K562 (cell line): ENCODE measurements around the gene SNRNP70. TPM values are rescaled to one million over a fixed set of nuclear protein-coding genes. Genes with fewer than 3 reads are reported as not detected.

Experiments used
- ATAC-seq: fragments of 200-7000 bp; cut with Tn5 transposase; 3 replicates; pipeline ENCODE4 v1.9.1; 2020; ENCODE audit warnings: moderate library complexity
- BruUV-seq: library from RNA; stranded (reverse); fragments of 400-500 nt; replicated peaks from 2 replicates; lab custom pipeline; 2021; lab: Mats Ljungman, UMichigan
- CTCF ChIA-PET: fragments of 300-600 bp; formaldehyde crosslinking; extraction: SDS; loops from one replicate; lab custom pipeline; 2021; ENCODE audit warnings: low intra/inter-chr PET ratio; lab: Yijun Ruan, JAX
- POLR2A ChIA-PET: fragments of 300-600, 350-650 bp; sonication (Branson Sonifier 250); formaldehyde crosslinking; extraction: SDS; loops from one replicate; lab custom pipeline; 2021; ENCODE audit warnings: antibody characterized with exemption, inconsistent platforms; lab: Yijun Ruan, JAX
- DNase-seq, 4 experiments: peaks; one replicate each; pipeline versions ENCODE4 v3.0.0 to v3.0.0-alpha.2; 2011 to 2018; ENCODE audit warnings: low spot score in 3 of 4, mixed read lengths in 3 of 4; ENCODE audit errors: extremely low read depth in 1 of 4
- FAIRE-seq: peaks from 2 replicates; lab custom pipeline; 2011; peaks lifted over from hg19 to GRCh38; lab: Jason Lieb, UNC
- H2AFZ ChIP-seq: 2 replicates; pipeline ENCODE4 v1.6.0; 2011; ENCODE audit warnings: low read depth, low read length, control low read depth, inconsistent platforms
- H3K27ac ChIP-seq: fragments of 200-600 bp; 3 replicates; pipeline ENCODE4 v1.8.0; 2011; ENCODE audit warnings: low read depth, mild to moderate bottlenecking, control low read depth, inconsistent platforms, low read length, moderate library complexity, mixed read lengths; ENCODE audit errors: extremely low read depth
- H3K27me3 ChIP-seq, 2 experiments: fragments of 300-600 bp in 1 of 2; 2 replicates in 1 of 2; 3 replicates in 1 of 2; pipeline versions ENCODE4 v1.6.0 to v1.8.0; 2011; ENCODE audit warnings: inconsistent platforms in 2 of 2, low read length in 2 of 2, mild to moderate bottlenecking in 1 of 2, mixed read lengths in 1 of 2, moderate library complexity in 1 of 2; ENCODE audit not compliant: control insufficient read depth in 2 of 2, insufficient read depth in 2 of 2
- H3K36me3 ChIP-seq: fragments of 300-600 bp; 3 replicates; pipeline ENCODE4 v1.8.0; 2011; ENCODE audit warnings: mild to moderate bottlenecking, low read length, inconsistent platforms; ENCODE audit not compliant: control insufficient read depth, insufficient read depth
- H3K4me1 ChIP-seq, 2 experiments: fragments of 200-600 bp in 1 of 2; replicated peaks in 1 of 2; 2 replicates in 1 of 2; 3 replicates in 1 of 2; pipeline versions ENCODE4 v1.5.1 to v1.8.0; 2011; ENCODE audit warnings: inconsistent platforms in 2 of 2, low read length in 2 of 2, mild to moderate bottlenecking in 1 of 2, mixed read lengths in 1 of 2, moderate library complexity in 1 of 2; ENCODE audit not compliant: control insufficient read depth in 2 of 2, insufficient read depth in 2 of 2
- H3K4me2 ChIP-seq: 2 replicates; pipeline ENCODE4 v1.6.1; 2011; ENCODE audit warnings: low read length, control low read depth, inconsistent platforms, mixed read lengths; ENCODE audit not compliant: insufficient read depth
- H3K4me3 ChIP-seq: fragments of 200-600 bp; sonication (generic), shearing (Covaris generic); 2 replicates; pipeline ENCODE4 v1.5.1; 2016; ENCODE audit warnings: control low read depth, inconsistent platforms
- H3K79me2 ChIP-seq: fragments of 200-600 bp; 3 replicates; pipeline ENCODE4 v1.8.0; 2011; ENCODE audit warnings: low read length, inconsistent platforms; ENCODE audit not compliant: control insufficient read depth, insufficient read depth
- H3K9ac ChIP-seq, 2 experiments: 2 replicates each; pipeline versions ENCODE4 v1.6.0 to v1.6.1; 2011; ENCODE audit warnings: low read depth in 2 of 2, low read length in 2 of 2, control low read depth in 1 of 2, inconsistent platforms in 1 of 2, mild to moderate bottlenecking in 1 of 2, mixed read lengths in 1 of 2; ENCODE audit not compliant: insufficient read depth in 1 of 2
- H3K9me1 ChIP-seq: one replicate; pipeline ENCODE4 v1.6.0; 2011; ENCODE audit warnings: inconsistent platforms, mild to moderate bottlenecking, low read length, moderate library complexity; ENCODE audit not compliant: control insufficient read depth, insufficient read depth
- H3K9me3 ChIP-seq: replicated peaks from 2 replicates; pipeline ENCODE4 v1.5.1; 2011; ENCODE audit warnings: low read depth, low read length, inconsistent platforms; ENCODE audit not compliant: control insufficient read depth, insufficient read depth
- H4K20me1 ChIP-seq: replicated peaks from 2 replicates; pipeline ENCODE4 v1.6.1; 2011; ENCODE audit warnings: low read length, inconsistent platforms, mixed read lengths; ENCODE audit not compliant: control insufficient read depth, insufficient read depth
- BRCA1 ChIP-seq, 2 experiments: fragments of 450-650 bp in 1 of 2; sonication (generic) in 1 of 2; formaldehyde crosslinking in 1 of 2; IDR thresholded peaks; 2 replicates each; pipeline versions ENCODE4 v1.5.0 to v1.6.1; 2017 to 2020; ENCODE audit warnings: mild to moderate bottlenecking in 1 of 2, missing genetic modification reagents in 1 of 2
- CHD2 ChIP-seq: IDR thresholded peaks from 2 replicates; pipeline ENCODE4 v1.6.1; 2011; ENCODE audit warnings: low read depth, low read length
- EGR1 ChIP-seq: fragments of 450-650 bp; conservative IDR thresholded peaks from 2 replicates; pipeline ENCODE4 v1.6.1; 2017; ENCODE audit warnings: mild to moderate bottlenecking
- HDAC1 ChIP-seq, 2 experiments: fragments of 450-650 bp; IDR thresholded peaks; 2 replicates each; pipeline ENCODE4 v1.6.1; 2016 to 2017; ENCODE audit warnings: inconsistent platforms in 1 of 2, mild to moderate bottlenecking in 1 of 2, moderate library complexity in 1 of 2
- NFXL1 ChIP-seq: fragments of 450-650 bp; formaldehyde crosslinking; IDR thresholded peaks from 2 replicates; pipeline ENCODE4 v1.4.0; 2021; ENCODE audit warnings: mild to moderate bottlenecking
- NONO ChIP-seq, 2 experiments: fragments of 200-400 bp in 1 of 2; fragments of 450-650 bp in 1 of 2; formaldehyde crosslinking in 1 of 2; IDR thresholded peaks; 2 replicates each; pipeline ENCODE4 v1.6.1; 2017; ENCODE audit warnings: low read depth in 2 of 2, mild to moderate bottlenecking in 2 of 2, moderate library complexity in 2 of 2, low read length in 1 of 2
- POLR2A ChIP-seq: fragments of 450-650 bp; conservative IDR thresholded peaks from 2 replicates; pipeline ENCODE4 v1.6.1; 2016
- RB1 ChIP-seq: fragments of 450-650 bp; IDR thresholded peaks from 2 replicates; pipeline ENCODE4 v1.6.1; 2017; ENCODE audit warnings: low read depth, mild to moderate bottlenecking
- SMC3 ChIP-seq: conservative IDR thresholded peaks from 2 replicates; pipeline ENCODE4 v1.6.1; 2011; ENCODE audit warnings: low read depth, low read length, improper control_type of control experiment; ENCODE audit not compliant: insufficient read depth
- TCF7L2 ChIP-seq: fragments of 150-350 bp; IDR thresholded peaks from 2 replicates; pipeline ENCODE4 v1.6.1; 2016; ENCODE audit warnings: low read depth, mild to moderate bottlenecking, low read length, moderate library complexity
- TOE1 ChIP-seq, 2 experiments: fragments of 450-650 bp in 1 of 2; sonication (generic) in 1 of 2; formaldehyde crosslinking in 1 of 2; IDR thresholded peaks; 2 replicates each; pipeline versions ENCODE4 v1.7.1 to v1.8.0; 2016 to 2022; ENCODE audit warnings: borderline replicate concordance in 2 of 2, mild to moderate bottlenecking in 2 of 2, antibody characterized with exemption in 1 of 2, inconsistent platforms in 1 of 2, low read depth in 1 of 2, missing genetic modification reagents in 1 of 2, moderate library complexity in 1 of 2
- ZBTB7A ChIP-seq: IDR thresholded peaks from 2 replicates; pipeline ENCODE4 v1.6.1; 2011; ENCODE audit warnings: low read depth, mild to moderate bottlenecking, low read length, moderate library complexity, borderline replicate concordance; ENCODE audit not compliant: control insufficient read depth
- ZBTB9 ChIP-seq: fragments of 450-650 bp; formaldehyde crosslinking; IDR thresholded peaks from 2 replicates; pipeline ENCODE4 v1.4.0; 2020; ENCODE audit warnings: mild to moderate bottlenecking, moderate library complexity
- WGBS: fragments of 100-300 bp; shearing (Covaris generic); methylation state at CpG from one replicate; pipeline ENCODE4 v1.1.6; 2016; ENCODE audit warnings: low coverage, mixed read lengths; ENCODE audit not compliant: insufficient coverage; ENCODE audit errors: missing lambda C conversion rate; 5-methylcytosine and 5-hydroxymethylcytosine counted together
- in situ Hi-C: fragments of 300-500 bp; cut with MboI; formaldehyde crosslinking; loops from 4 replicates; pipeline ENCODE4 v1.15.0; 2018; ENCODE audit warnings: inconsistent platforms, mixed read lengths
- intact Hi-C: fragments of 100-400 bp; cut with micrococcal nuclease; formaldehyde crosslinking; loops from 2 replicates; pipeline ENCODE4 v1.14.2; 2022
- polyA plus RNA-seq, 8 experiments: library from polyadenylated mRNA; depleted of rRNA in 4 of 8; stranded (reverse) in 5 of 8; unstranded in 3 of 8; fragments of >200 nt; fragmentation: Nextera tagmentation in 2 of 8; fragmentation: Illumina TruSeq in 1 of 8; extraction: Ambion mirVana in 2 of 8; extraction: Trizol in 1 of 8; gene quantifications; 2 replicates each; pipeline versions ENCODE4 v1.2.1 to v1.2.3, GENCODE V29; 2011 to 2014; ENCODE audit warnings: inconsistent platforms in 1 of 8, missing spikeins in 1 of 8
- total RNA-seq, 7 experiments: library from RNA; depleted of rRNA in 6 of 7; stranded (reverse); fragments of >200 nt in 6 of 7; fragmentation: Illumina TruSeq in 2 of 7; extraction: Trizol in 2 of 7; gene quantifications; 2 replicates each; pipeline versions ENCODE4 v1.2.1 to v1.2.3, GENCODE V29; 2011 to 2021; ENCODE audit warnings: low replicate concordance in 1 of 7
- TF ChIP-seq, protein P1 (sequence below): fragments of 450-650 bp; formaldehyde crosslinking; IDR thresholded peaks from 2 replicates; pipeline ENCODE4 v1.4.0; 2022; ENCODE audit warnings: missing genetic modification characterization

Gene SNRNP70
- total and polyA plus RNA-seq, 9 of the 15 experiments (the other 6 are each of a cell fraction or from before 2014, with no cell fraction given), result 2.8 to 496 (median 136) TPM

DNA sequence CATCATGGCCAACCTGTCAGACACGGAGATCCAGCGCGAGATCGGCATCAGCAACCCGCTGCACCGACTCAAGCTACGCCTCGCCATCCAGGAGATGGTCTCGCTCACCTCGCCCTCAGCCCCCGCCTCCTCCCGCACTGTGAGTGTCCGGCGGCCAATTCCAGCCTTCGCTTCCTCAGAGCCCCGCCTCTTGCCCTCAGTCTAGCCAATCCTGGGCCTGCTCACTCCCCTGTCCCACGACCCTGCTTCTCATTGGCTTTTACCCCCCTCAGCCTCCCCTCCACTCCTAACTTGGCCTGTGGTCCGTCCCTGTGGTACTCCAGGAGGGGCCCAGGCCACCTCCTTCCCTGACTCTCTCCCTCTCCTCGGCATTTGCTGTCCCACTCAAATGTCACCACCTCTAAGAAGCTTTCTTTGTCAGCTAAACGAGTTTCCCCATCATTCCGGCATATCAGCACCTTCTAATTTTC, 57.6 kb downstream of the SNRNP70 start (continued):
- TF ChIP-seq NFXL1, result no peak

DNA sequence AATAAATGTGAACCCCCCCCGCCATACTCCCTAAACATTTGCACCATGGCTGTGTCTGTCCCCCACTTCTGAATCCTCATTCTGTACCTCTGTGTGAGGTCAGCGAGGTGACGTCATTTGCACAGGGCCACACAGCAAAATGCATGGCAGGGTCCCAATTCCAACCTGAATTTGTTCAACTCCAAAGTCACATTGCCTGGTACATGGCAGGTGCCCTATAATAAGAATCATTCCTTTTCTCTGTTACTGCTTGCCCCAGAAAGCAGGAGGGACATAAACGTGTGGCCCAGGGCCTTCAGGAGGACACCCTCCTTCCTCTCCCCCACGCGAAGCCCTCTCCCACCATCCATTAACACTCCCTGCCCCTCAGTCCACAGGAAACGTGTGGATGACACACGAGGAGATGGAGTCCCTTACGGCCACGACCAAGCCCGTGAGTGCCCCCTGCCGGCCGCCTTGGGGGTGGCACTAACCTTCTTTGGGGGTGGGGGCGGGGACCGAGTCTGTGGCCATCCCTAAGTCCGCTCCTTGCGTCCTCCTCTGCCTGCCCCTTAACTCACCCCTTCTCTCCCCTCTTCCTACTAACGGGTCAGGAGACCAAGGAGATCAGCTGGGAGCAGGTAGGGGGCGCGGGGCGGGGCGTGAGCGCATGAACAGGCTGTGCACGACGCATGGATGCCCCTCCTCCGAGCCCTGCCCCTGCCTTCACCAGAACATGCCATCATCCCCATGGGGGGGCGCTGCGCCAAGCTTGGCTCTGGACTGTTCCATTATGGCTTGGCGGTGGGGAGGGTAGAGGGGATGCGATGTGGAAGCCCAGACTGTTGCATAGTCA, 60.5 kb downstream of the SNRNP70 start:
- H3K79me2 ChIP-seq, result peaks cover 24% of the 10 kb centered on the region; the same call in 2 of the 3 replicates
- no peaks in the 10 kb centered on the region for H3K27me3 ChIP-seq
- intact Hi-C loops (loop anchor here (1.0 kb wide), 1 partner anchor 48 kb away; no protein-coding TSS in a partner anchor), in situ Hi-C loops (no loop called here)
- H3K9ac ChIP-seq, result peak overlapping the region; percentile 10 to 66; a peak in 2 of 4 replicates
- no peaks in the 10 kb centered on the region for H3K9me3 ChIP-seq
- DNase-seq (peak; percentile 77 to 92 (median 83)), FAIRE-seq (peak; percentile 89), ATAC-seq (peak; percentile 51)
- H2AFZ ChIP-seq, result peak overlapping the region; percentile 86
- no peaks in the 10 kb centered on the region for H3K36me3 ChIP-seq
- peaks cover 23 to 65% of the 10 kb centered on the region in 2 experiments; a peak in 4 of 5 replicates for H3K4me1 ChIP-seq
- H3K4me3 ChIP-seq, result peak overlapping the region; percentile 38
- BruUV-seq, result no TSS peak
- H3K9me1 ChIP-seq, result no peaks in the 10 kb centered on the region
- peak overlapping the region; percentile 57 for H3K27ac ChIP-seq
- no peaks in the 10 kb centered on the region for H4K20me1 ChIP-seq
- 7% methylated on average over 20 of the region's 30 CpGs for WGBS
- POLR2A ChIA-PET, result interaction anchor here (0.6 to 1.7 kb wide), 7 partner anchors 9 to 522 kb away, joined by 3 to 7 read pairs (median 3); partner anchors contain the start of gene HRC
- CTCF ChIA-PET, result interaction anchor here (0.6 to 1.3 kb wide), 5 partner anchors 47 to 79 kb away, joined by 3 to 13 read pairs (median 3); no protein-coding TSS in a partner anchor
- peak overlapping the region; percentile 72 for H3K4me2 ChIP-seq
- peak in 1 of 2 experiments; percentile 79; a peak in 2 of 4 replicates for TF ChIP-seq HDAC1 (IDR thresholded peaks at IDR 0.05)
- TF ChIP-seq TCF7L2, result peak; percentile 93
- TF ChIP-seq EGR1, result peak; percentile 63; the same call in 1 of the 2 replicates
- TF ChIP-seq NONO (IDR thresholded peaks at IDR 0.05; ENCODE audit: low read depth in 2 of 2, low read length in 1 of 2), result peak in 1 of 2 experiments; percentile 96; a peak in 2 of 4 replicates
- TF ChIP-seq RB1, result peak; percentile 7
- TF ChIP-seq BRCA1 (IDR thresholded peaks at IDR 0.05), result no peak
- no peak for TF ChIP-seq BRCA1 (CRISPR knock-in tag; IDR thresholded peaks at IDR 0.05)
- 0 out of 2 replicates have a peak, but pooled peaks have one; percentile 24 for TF ChIP-seq POLR2A
- TF ChIP-seq SMC3, result peak; percentile 74
- TF ChIP-seq TOE1 (IDR thresholded peaks at IDR 0.05; ENCODE audit: borderline replicate concordance), result peak; percentile 78
- 0 out of 2 replicates have a peak, but pooled peaks have one; percentile 33 for TF ChIP-seq TOE1 (CRISPR knock-in tag; IDR thresholded peaks at IDR 0.05; ENCODE audit: borderline replicate concordance, low read depth)
- TF ChIP-seq CHD2, result 0 out of 2 replicates have a peak, but pooled peaks have one; percentile 10
- TF ChIP-seq ZBTB7A, result peak; percentile 52; the same call in 1 of the 2 replicates
- 0 out of 2 replicates have a peak, but pooled peaks have one; percentile 27 for TF ChIP-seq ZBTB9 (CRISPR knock-in tag)
- TF ChIP-seq, protein P1, sequence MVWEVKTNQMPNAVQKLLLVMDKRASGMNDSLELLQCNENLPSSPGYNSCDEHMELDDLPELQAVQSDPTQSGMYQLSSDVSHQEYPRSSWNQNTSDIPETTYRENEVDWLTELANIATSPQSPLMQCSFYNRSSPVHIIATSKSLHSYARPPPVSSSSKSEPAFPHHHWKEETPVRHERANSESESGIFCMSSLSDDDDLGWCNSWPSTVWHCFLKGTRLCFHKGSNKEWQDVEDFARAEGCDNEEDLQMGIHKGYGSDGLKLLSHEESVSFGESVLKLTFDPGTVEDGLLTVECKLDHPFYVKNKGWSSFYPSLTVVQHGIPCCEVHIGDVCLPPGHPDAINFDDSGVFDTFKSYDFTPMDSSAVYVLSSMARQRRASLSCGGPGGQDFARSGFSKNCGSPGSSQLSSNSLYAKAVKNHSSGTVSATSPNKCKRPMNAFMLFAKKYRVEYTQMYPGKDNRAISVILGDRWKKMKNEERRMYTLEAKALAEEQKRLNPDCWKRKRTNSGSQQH (CRISPR knock-in tag), result peak; percentile 4; the same call in 1 of the 2 replicates
